ENCODE data around the gene DSC1.
"Not testable (repeated sequence)": the region's sequence is repeated elsewhere in the genome, so short reads cannot be mapped to it uniquely, and the experiment has no call there.

DSC1 gene

GRCh38 chr18:31171144-31171839, 8.6 kb upstream of the DSC1 start:
- DNase-seq: no peak

GRCh38 chr18:31170335-31170734, 7.7 kb upstream of the DSC1 start:
- no peak for DNase-seq

- no peak for DNase-seq
Observed at GRCh38 chr18:31162419-31162793, 250 bp downstream of the DSC1 start.

- no peak for DNase-seq
Observed at GRCh38 chr18:31161757-31162418, 768 bp downstream of the DSC1 start.

GRCh38 chr18:31156821-31157763, 5.6 kb downstream of the DSC1 start:
- DNase-seq: no peak

GRCh38 chr18:31155498-31155897, 7.2 kb downstream of the DSC1 start:
- no peak for DNase-seq

GRCh38 chr18:31154181-31154580, 8.5 kb downstream of the DSC1 start:
- DNase-seq: no peak

- no peak for DNase-seq
Observed at GRCh38 chr18:31149351-31149750, 13.3 kb downstream of the DSC1 start.

GRCh38 chr18:31148600-31148999, 14.1 kb downstream of the DSC1 start:
- DNase-seq: no peak

- DNase-seq: no peak
Observed at GRCh38 chr18:31146809-31147208, 15.8 kb downstream of the DSC1 start.

GRCh38 chr18:31143025-31143424, 19.6 kb downstream of the DSC1 start:
- DNase-seq: no peak

GRCh38 chr18:31138709-31139108, 23.9 kb downstream of the DSC1 start:
- DNase-seq: no peak

GRCh38 chr18:31134988-31135529, 27.6 kb downstream of the DSC1 start:
- DNase-seq: no peak

GRCh38 chr18:31129398-31130115, 33.1 kb downstream of the DSC1 start:
- DNase-seq: no peak

- no peak for DNase-seq
Observed at GRCh38 chr18:31125878-31126277, 36.8 kb downstream of the DSC1 start.

GRCh38 chr18:31123125-31123524, 39.5 kb downstream of the DSC1 start:
- DNase-seq: not testable (repeated sequence)

GRCh38 chr18:31120594-31120993, 42.1 kb downstream of the DSC1 start:
- no peak for DNase-seq

GRCh38 chr18:31116853-31117595, 45.6 kb downstream of the DSC1 start:
- DNase-seq: no peak

- no peak for DNase-seq
Observed at GRCh38 chr18:31112804-31113203, 49.9 kb downstream of the DSC1 start.

- no peak for DNase-seq
Observed at GRCh38 chr18:31105733-31106132, 56.9 kb downstream of the DSC1 start.

GRCh38 chr18:31104444-31104843, 58.2 kb downstream of the DSC1 start:
- no peak for DNase-seq

GRCh38 chr18:31103423-31103822, 59.2 kb downstream of the DSC1 start:
- no peak for DNase-seq

Measured in NCI-H1048 (cell line).